Suprapubic skin (tissue), 4 donors: ENCODE data around the gene INPP5E. TPM values are rescaled to one million over a fixed set of nuclear protein-coding genes. Genes with fewer than 3 reads are reported as not detected.
A peak's percentile ranks its signal among the peaks of the same experiment; 100 is the strongest.

Experiments used
- DNase-seq, 2 donors: peaks; one replicate each; pipeline ENCODE4 v3.0.0-alpha.2; 2019; ENCODE audit warnings: low spot score in 2 of 2
- H3K27ac ChIP-seq: fragments of 200-600 bp; sonication (generic); one replicate; pipeline ENCODE4 v1.5.1; 2019
- H3K27me3 ChIP-seq: fragments of 200-600 bp; sonication (generic); one replicate; pipeline ENCODE4 v1.5.1; 2019
- H3K36me3 ChIP-seq: fragments of 200-600 bp; sonication (generic); one replicate; pipeline ENCODE4 v1.5.1; 2019
- H3K4me1 ChIP-seq: fragments of 200-600 bp; sonication (generic); one replicate; pipeline ENCODE4 v1.5.1; 2019
- H3K4me3 ChIP-seq: fragments of 200-600 bp; sonication (generic); one replicate; pipeline ENCODE4 v1.5.1; 2019; ENCODE audit warnings: mild to moderate bottlenecking
- H3K9me3 ChIP-seq: fragments of 200-600 bp; sonication (generic); one replicate; pipeline ENCODE4 v1.5.1; 2019
- CTCF ChIP-seq, 2 donors: fragments of 200-600 bp in 1 of 2; fragments of 450-650 bp in 1 of 2; sonication (generic) in 1 of 2; IDR thresholded peaks; one replicate each; pipeline ENCODE4 v1.5.1; 2016 to 2019; ENCODE audit warnings: antibody characterized with exemption in 2 of 2, mild to moderate bottlenecking in 1 of 2, moderate library complexity in 1 of 2
- EP300 ChIP-seq: sonication (generic); formaldehyde crosslinking; IDR thresholded peaks from one replicate; pipeline ENCODE4 v1.6.1; 2017; ENCODE audit warnings: antibody characterized with exemption
- POLR2A ChIP-seq, 2 donors: fragments of 450-650 bp; IDR thresholded peaks; one replicate each; pipeline ENCODE4 v1.6.1; 2017; ENCODE audit warnings: antibody characterized with exemption in 2 of 2, mild to moderate bottlenecking in 2 of 2, moderate library complexity in 2 of 2
- POLR2AphosphoS5 ChIP-seq, 3 donors: sonication (generic); formaldehyde crosslinking; IDR thresholded peaks; one replicate each; pipeline ENCODE4 v1.6.1; 2017; ENCODE audit warnings: antibody characterized with exemption in 3 of 3
- WGBS: methylation state at CpG from one replicate; pipeline ENCODE4 v1.1.5; 2018; 5-methylcytosine and 5-hydroxymethylcytosine counted together
- total RNA-seq, 4 donors: library from RNA; depleted of rRNA; stranded (reverse); fragments of >200 nt; gene quantifications; one replicate each; pipeline ENCODE4 v1.1.0, GENCODE V29; 2016

INPP5E gene
- total RNA-seq, 4 donors from 2014 or later: 9.8 to 20.3 (median 12.9) TPM

GRCh38 chr9:136485049-136486045, 45.7 kb upstream of the INPP5E start:
- H3K36me3 ChIP-seq: no peaks in the 10 kb centered on the region
- H3K27me3 ChIP-seq: no peaks in the 10 kb centered on the region
- DNase-seq: peak; percentile 89 to 93
- no peak for TF ChIP-seq POLR2AphosphoS5 (IDR thresholded peaks at IDR 0.05)
- TF ChIP-seq POLR2A (IDR thresholded peaks at IDR 0.05): no peak
- peak; percentile 87 to 92 for TF ChIP-seq CTCF (IDR thresholded peaks at IDR 0.05)
- WGBS: 44% methylated on average over 19 of the region's 21 CpGs
- H3K27ac ChIP-seq: no peak overlapping the region
- H3K4me1 ChIP-seq: peaks cover 32% of the 10 kb centered on the region
- no peaks in the 10 kb centered on the region for H3K9me3 ChIP-seq
- no peak overlapping the region for H3K4me3 ChIP-seq

- H3K27ac ChIP-seq: peak overlapping the region; percentile 94
- DNase-seq: peak in 1 of 2 donors; percentile 84
- no peaks in the 10 kb centered on the region for H3K9me3 ChIP-seq
- peak overlapping the region; percentile 74 for H3K4me3 ChIP-seq
- no peak for TF ChIP-seq CTCF (IDR thresholded peaks at IDR 0.05)
- no peak for TF ChIP-seq EP300
- TF ChIP-seq POLR2A (IDR thresholded peaks at IDR 0.05): no peak
- TF ChIP-seq POLR2AphosphoS5 (IDR thresholded peaks at IDR 0.05): no peak
- WGBS: 28% methylated on average over 8 of the region's 59 CpGs
- H3K4me1 ChIP-seq: peaks cover 32% of the 10 kb centered on the region
- H3K27me3 ChIP-seq: no peaks in the 10 kb centered on the region
- peaks cover 4% of the 10 kb centered on the region for H3K36me3 ChIP-seq
Observed at GRCh38 chr9:136484153-136485048, 44.8 kb upstream of the INPP5E start.

- H3K27ac ChIP-seq: peak overlapping the region; percentile 94
- peak overlapping the region; percentile 74 for H3K4me3 ChIP-seq
- no peaks in the 10 kb centered on the region for H3K9me3 ChIP-seq
- DNase-seq: peak; percentile 94
- TF ChIP-seq POLR2AphosphoS5 (IDR thresholded peaks at IDR 0.05): peak in 2 of 3 donors; percentile 35 to 64
- peak in 1 of 2 donors; percentile 39 for TF ChIP-seq POLR2A (IDR thresholded peaks at IDR 0.05)
- no peak for TF ChIP-seq EP300
- peaks cover 6% of the 10 kb centered on the region for H3K36me3 ChIP-seq
- under 1% methylated on average over 24 of the region's 63 CpGs for WGBS
- H3K4me1 ChIP-seq: peaks cover 32% of the 10 kb centered on the region
- H3K27me3 ChIP-seq: no peaks in the 10 kb centered on the region
Observed at GRCh38 chr9:136483589-136484152, 44.0 kb upstream of the INPP5E start.

- peak within 1 kb of the TSS; percentile 94 for H3K27ac ChIP-seq
- TF ChIP-seq CTCF (IDR thresholded peaks at IDR 0.05) (no peak), EP300 (no peak), POLR2A (IDR thresholded peaks at IDR 0.05) (peak; percentile 19 to 92), POLR2AphosphoS5 (IDR thresholded peaks at IDR 0.05) (peak; percentile 85 to 91 (median 86))
- 1% methylated on average over 60 of the region's 109 CpGs for WGBS
- peaks cover 7% of the 10 kb centered on the region for H3K36me3 ChIP-seq
- DNase-seq: peak; percentile 100
- peak within 1 kb of the TSS; percentile 74 for H3K4me3 ChIP-seq
- H3K9me3 ChIP-seq: no peaks in the 10 kb centered on the region
- peaks cover 29% of the 10 kb centered on the region for H3K4me1 ChIP-seq
- H3K27me3 ChIP-seq: no peaks in the 10 kb centered on the region
Observed at GRCh38 chr9:136482793-136483588, 43.3 kb upstream of the INPP5E start, which contains the start of gene SEC16A. Gene SEC16A (minus strand): TSS chr9:136483040. CDS start chr9:136477615, 5,425 bp downstream.
